Erythroblast (primary cell): ENCODE results near the gene C5orf63.

Experiments used
- GATA1 ChIP-seq: IDR thresholded peaks from 2 replicates; pipeline ENCODE4 v1.6.1; 2011; ENCODE audit warnings: low read depth, mild to moderate bottlenecking, control low read depth, low read length, moderate library complexity
- POLR2A ChIP-seq: IDR thresholded peaks from 2 replicates; pipeline ENCODE4 v1.6.1; 2011; ENCODE audit warnings: mild to moderate bottlenecking, low read length

DNA sequence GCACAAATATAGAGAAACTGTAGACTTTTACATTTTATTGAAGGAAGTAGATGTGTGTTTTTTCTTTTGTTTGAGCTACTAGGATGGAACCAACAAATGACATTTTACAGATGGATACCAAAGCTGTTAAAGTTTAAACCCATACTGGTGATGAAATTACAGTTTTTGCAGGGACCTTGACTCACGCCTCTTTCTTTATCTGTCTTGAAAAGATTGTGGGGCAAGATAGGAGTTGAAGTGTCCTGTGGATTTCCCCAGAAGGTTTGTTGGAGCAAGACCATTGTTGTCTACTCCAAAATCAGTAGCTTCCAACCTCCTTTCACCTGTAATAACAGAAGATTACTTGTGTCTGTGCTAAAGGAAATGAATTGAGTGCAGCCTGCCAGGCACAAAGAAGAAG, 4.1 kb upstream of the C5orf63 start:
- TF ChIP-seq POLR2A: no peak
- TF ChIP-seq GATA1: no peak
